H1 (cell line): ENCODE results near the gene BCAS2. TPM values are rescaled to one million over a fixed set of nuclear protein-coding genes. Genes with fewer than 3 reads are reported as not detected.

ENCODE experiments used
- CTCF ChIA-PET: fragments of 300-600 bp; sonication (Branson Sonifier 250); formaldehyde crosslinking; loops from one replicate; lab custom pipeline; 2021; ENCODE audit not compliant: partially characterized antibody; lab: Charles Lee
- POLR2A ChIA-PET: fragments of 300-600 bp; sonication (Branson Sonifier 250); formaldehyde crosslinking; loops from one replicate; lab custom pipeline; 2021; ENCODE audit warnings: inconsistent platforms; ENCODE audit not compliant: partially characterized antibody; lab: Charles Lee
- DNase-seq, 2 experiments: peaks; one replicate each; pipeline versions ENCODE4 v3.0.0 to v3.0.0-alpha.2; 2010 to 2022; ENCODE audit warnings: low spot score in 2 of 2, low read depth in 1 of 2, mixed read lengths in 1 of 2
- FAIRE-seq: peaks from 2 replicates; lab custom pipeline; 2011; peaks lifted over from hg19 to GRCh38; lab: Jason Lieb, UNC
- H2AFZ ChIP-seq: 2 replicates; pipeline ENCODE4 v1.8.1; 2012; ENCODE audit warnings: low read length, inconsistent platforms
- H2AK5ac ChIP-seq: 2 replicates; pipeline ENCODE4 v1.6.1; 2013; ENCODE audit warnings: low read depth, low read length
- H2BK120ac ChIP-seq: replicated peaks from 2 replicates; pipeline ENCODE3; 2013; ENCODE audit warnings: low read depth, low read length, inconsistent platforms
- H2BK12ac ChIP-seq: 2 replicates; pipeline ENCODE4 v1.6.1; 2013; ENCODE audit warnings: low read depth, low read length
- H2BK15ac ChIP-seq: 2 replicates; pipeline ENCODE4 v1.6.1; 2013; ENCODE audit warnings: low read length
- H2BK20ac ChIP-seq: 2 replicates; pipeline ENCODE4 v1.6.1; 2013; ENCODE audit warnings: low read length
- H2BK5ac ChIP-seq: 2 replicates; pipeline ENCODE4 v1.6.1; 2013; ENCODE audit warnings: low read depth, low read length
- H3K14ac ChIP-seq: 2 replicates; pipeline ENCODE4 v1.6.1; 2013; ENCODE audit warnings: inconsistent platforms; ENCODE audit not compliant: insufficient read length
- H3K18ac ChIP-seq: 2 replicates; pipeline ENCODE4 v1.6.1; 2013; ENCODE audit warnings: low read length; ENCODE audit errors: extremely low read depth
- H3K23ac ChIP-seq: 2 replicates; pipeline ENCODE4 v1.6.1; 2013; ENCODE audit warnings: inconsistent platforms; ENCODE audit not compliant: insufficient read length
- H3K23me2 ChIP-seq: 2 replicates; pipeline ENCODE4 v1.6.1; 2013; ENCODE audit warnings: low read depth, low read length
- H3K27ac ChIP-seq: 2 replicates; pipeline ENCODE4 v1.6.1; 2011; ENCODE audit warnings: low read depth, low read length, inconsistent platforms
- H3K27me3 ChIP-seq, 4 experiments: replicated peaks in 1 of 4; 1 replicate in 1 of 4; 2 replicates in 3 of 4; pipeline versions ENCODE4 v1.6.1 to v1.8.1; 2011 to 2013; ENCODE audit warnings: low read length in 3 of 4, mild to moderate bottlenecking in 3 of 4, inconsistent platforms in 2 of 4, mixed read lengths in 2 of 4, moderate library complexity in 1 of 4; ENCODE audit not compliant: control insufficient read depth in 3 of 4, insufficient read depth in 3 of 4; ENCODE audit errors: extremely low read depth in 1 of 4
- H3K36me3 ChIP-seq, 4 experiments: 2 replicates each; pipeline versions ENCODE4 v1.6.1 to v1.8.1; 2011 to 2013; ENCODE audit warnings: mild to moderate bottlenecking in 4 of 4, low read length in 3 of 4, moderate library complexity in 2 of 4, control low read depth in 1 of 4, inconsistent platforms in 1 of 4; ENCODE audit not compliant: insufficient read depth in 4 of 4, control insufficient read depth in 2 of 4
- H3K4ac ChIP-seq: replicated peaks from 2 replicates; pipeline ENCODE3; 2013; ENCODE audit warnings: low read length, low read depth, mixed read lengths, inconsistent platforms; ENCODE audit not compliant: insufficient read length
- H3K4me1 ChIP-seq, 4 experiments: replicated peaks in 1 of 4; 1 replicate in 1 of 4; 2 replicates in 3 of 4; pipeline versions ENCODE4 v1.6.1 to v1.8.1; 2011 to 2013; ENCODE audit warnings: low read length in 3 of 4, inconsistent platforms in 2 of 4, mixed read lengths in 1 of 4; ENCODE audit not compliant: insufficient read depth in 4 of 4, control insufficient read depth in 3 of 4
- H3K4me2 ChIP-seq, 2 experiments: 2 replicates each; pipeline versions ENCODE4 v1.6.1 to v1.8.1; 2011 to 2013; ENCODE audit warnings: low read depth in 2 of 2, low read length in 2 of 2, control low read depth in 1 of 2, inconsistent platforms in 1 of 2, mild to moderate bottlenecking in 1 of 2; ENCODE audit not compliant: insufficient read depth in 1 of 2
- H3K4me3 ChIP-seq, 4 experiments: fragments of 200-600, 300-600 bp in 1 of 4; sonication (generic), shearing (Covaris generic), sonication (Bioruptor Twin) in 1 of 4; 2 replicates each; pipeline versions ENCODE4 v1.5.1 to v1.8.1; 2011 to 2016; ENCODE audit warnings: low read length in 4 of 4, low read depth in 3 of 4, control low read depth in 2 of 4, inconsistent platforms in 2 of 4, mild to moderate bottlenecking in 2 of 4, mixed read lengths in 1 of 4, moderate library complexity in 1 of 4; ENCODE audit not compliant: insufficient read depth in 2 of 4; ENCODE audit errors: extremely low read depth in 1 of 4
- H3K56ac ChIP-seq: replicated peaks from 2 replicates; pipeline ENCODE3; 2013; ENCODE audit warnings: low read depth, mild to moderate bottlenecking, mixed read lengths, low read length, inconsistent platforms; ENCODE audit not compliant: insufficient read length
- H3K79me1 ChIP-seq: 2 replicates; pipeline ENCODE4 v1.6.1; 2013; ENCODE audit warnings: low read depth, low read length, control low read depth
- H3K79me2 ChIP-seq, 2 experiments: 2 replicates each; pipeline versions ENCODE4 v1.6.1 to v1.8.1; 2012 to 2013; ENCODE audit warnings: low read length in 2 of 2, mild to moderate bottlenecking in 2 of 2, inconsistent platforms in 1 of 2; ENCODE audit not compliant: insufficient read depth in 2 of 2, control insufficient read depth in 1 of 2
- H3K9ac ChIP-seq, 4 experiments: replicated peaks in 1 of 4; 1 replicate in 1 of 4; 2 replicates in 3 of 4; pipeline versions ENCODE4 v1.6.1 to v1.8.1; 2011 to 2013; ENCODE audit warnings: low read depth in 3 of 4, low read length in 3 of 4, control low read depth in 2 of 4, mild to moderate bottlenecking in 2 of 4, moderate library complexity in 2 of 4, inconsistent platforms in 1 of 4; ENCODE audit errors: extremely low read depth in 1 of 4
- H3K9me3 ChIP-seq, 2 experiments: 2 replicates each; pipeline versions ENCODE4 v1.6.1 to v1.8.1; 2012 to 2013; ENCODE audit warnings: mild to moderate bottlenecking in 2 of 2, moderate library complexity in 2 of 2, control low read depth in 1 of 2, inconsistent platforms in 1 of 2, low read depth in 1 of 2, low read length in 1 of 2, mixed read lengths in 1 of 2; ENCODE audit not compliant: insufficient read depth in 2 of 2
- H4K20me1 ChIP-seq, 2 experiments: replicated peaks in 1 of 2; 2 replicates each; pipeline versions ENCODE3 to v1.8.1; 2011 to 2013; ENCODE audit warnings: inconsistent platforms in 2 of 2, low read length in 2 of 2, mild to moderate bottlenecking in 1 of 2; ENCODE audit not compliant: insufficient read depth in 2 of 2, control insufficient read depth in 1 of 2
- H4K5ac ChIP-seq: 2 replicates; pipeline ENCODE4 v1.6.1; 2013; ENCODE audit warnings: low read length, low read depth, mixed read lengths, inconsistent platforms; ENCODE audit not compliant: insufficient read length
- H4K8ac ChIP-seq: 2 replicates; pipeline ENCODE4 v1.8.0; 2013; ENCODE audit warnings: mild to moderate bottlenecking, moderate library complexity, low read length, inconsistent platforms; ENCODE audit not compliant: insufficient read depth; ENCODE audit errors: extremely low read depth
- H4K91ac ChIP-seq: replicated peaks from 2 replicates; pipeline ENCODE3; 2013; ENCODE audit warnings: low read length, mixed read lengths, inconsistent platforms; ENCODE audit not compliant: insufficient read length
- CTBP2 ChIP-seq: IDR thresholded peaks from 2 replicates; pipeline ENCODE4 v1.7.0; 2011; ENCODE audit warnings: borderline replicate concordance, mild to moderate bottlenecking, moderate library complexity, mixed read lengths, low read length; ENCODE audit not compliant: insufficient read depth, insufficient read length
- GTF2F1 ChIP-seq: IDR thresholded peaks from 2 replicates; pipeline ENCODE4 v1.6.1; 2012; ENCODE audit warnings: low read depth, low read length, improper control_type of control experiment, borderline replicate concordance
- MAFK ChIP-seq: IDR thresholded peaks from 2 replicates; pipeline ENCODE4 v1.6.1; 2012; ENCODE audit warnings: low read depth, mild to moderate bottlenecking, improper control_type of control experiment, low read length
- MAX ChIP-seq: IDR thresholded peaks from 2 replicates; pipeline ENCODE4 v1.6.1; 2012; ENCODE audit warnings: inconsistent platforms
- RBBP5 ChIP-seq: IDR thresholded peaks from 2 replicates; pipeline ENCODE4 v1.7.1; 2012; ENCODE audit warnings: low read depth, mild to moderate bottlenecking, inconsistent platforms, low read length, moderate library complexity, borderline replicate concordance
- RXRA ChIP-seq: IDR thresholded peaks from 2 replicates; pipeline ENCODE4 v1.6.1; 2011; ENCODE audit warnings: low read depth, mild to moderate bottlenecking, low read length, moderate library complexity; ENCODE audit not compliant: insufficient read depth
- SIRT6 ChIP-seq: IDR thresholded peaks from one replicate; pipeline ENCODE4 v1.7.1; 2012; ENCODE audit warnings: low read length, inconsistent platforms
- SIX5 ChIP-seq: IDR thresholded peaks from 2 replicates; pipeline ENCODE4 v1.6.1; 2011; ENCODE audit warnings: mild to moderate bottlenecking, low read depth, low read length
- USF2 ChIP-seq: IDR thresholded peaks from 2 replicates; pipeline ENCODE4 v1.6.1; 2011; ENCODE audit warnings: low read length, improper control_type of control experiment
- WGBS, 2 experiments: shearing (Covaris generic) in 1 of 2; methylation state at CpG; one replicate each; pipeline versions ENCODE4 v1.1.6 to v1.1.7; 2013 to 2015; ENCODE audit warnings: low lambda C conversion rate in 2 of 2, mixed read lengths in 2 of 2, inconsistent platforms in 1 of 2, low coverage in 1 of 2, missing lambda C conversion rate in 1 of 2; ENCODE audit not compliant: insufficient replicate concordance in 2 of 2, insufficient coverage in 1 of 2, insufficient read length in 1 of 2; ENCODE audit errors: extremely low coverage in 1 of 2, missing lambda C conversion rate in 1 of 2; 5-methylcytosine and 5-hydroxymethylcytosine counted together
- polyA plus RNA-seq, 7 experiments: library from polyadenylated mRNA; depleted of rRNA in 3 of 7; stranded (reverse) in 5 of 7; unstranded in 2 of 7; fragments of >200 nt in 5 of 7; fragments of 200-250 nt in 2 of 7; gene quantifications; 1 replicate in 5 of 7; 2 replicates in 1 of 7; 4 replicates in 1 of 7; pipeline versions ENCODE4 v1.2.1 to v1.2.3, GENCODE V29; 2011 to 2013; ENCODE audit warnings: missing spikeins in 2 of 7, mixed read lengths in 2 of 7
- total RNA-seq: library from RNA; stranded (reverse); fragmentation: NEBNext Ultra II Directional; extraction: Animal tissue kit (Norgen Biotek cat#: 25700); gene quantifications from 2 replicates; pipeline ENCODE4 v1.2.1, GENCODE V29; 2021

Gene BCAS2
- total and polyA plus RNA-seq, 2 of the 8 experiments (the other 6 are each of a cell fraction or from before 2014, with no cell fraction given): 18.0 to 52.2 TPM

- H3K4me1 ChIP-seq: no peaks in the 10 kb centered on the region
- H3K79me2 ChIP-seq: no peaks in the 10 kb centered on the region
- no peak overlapping the region for H2AFZ ChIP-seq
- DNase-seq (no peak), FAIRE-seq (no peak)
- no peak overlapping the region for H2BK5ac ChIP-seq
- H2BK20ac ChIP-seq: no peak overlapping the region
- H4K8ac ChIP-seq: no peak overlapping the region
- POLR2A ChIA-PET: no interaction called here
- no peak overlapping the region for H3K9ac ChIP-seq
- no peak overlapping the region for H3K4me3 ChIP-seq
- H3K18ac ChIP-seq: no peak overlapping the region
- no peak overlapping the region for H3K14ac ChIP-seq
- no peak overlapping the region for H2BK12ac ChIP-seq
- H3K9me3 ChIP-seq: no peaks in the 10 kb centered on the region
- no peak overlapping the region for H4K91ac ChIP-seq
- H3K27me3 ChIP-seq: no peaks in the 10 kb centered on the region
- CTCF ChIA-PET: no interaction called here
- H4K5ac ChIP-seq: no peak overlapping the region
- no peak overlapping the region for H3K56ac ChIP-seq
- 87% methylated on average over 7 of the region's 7 CpGs; no CpG with 5 or more reads in 1 of the 2 experiments for WGBS, 2 experiments
- no peak overlapping the region for H3K4ac ChIP-seq
- H3K23ac ChIP-seq: no peak overlapping the region
- no peak overlapping the region for H2AK5ac ChIP-seq
- no peaks in the 10 kb centered on the region for H3K36me3 ChIP-seq
- no peaks in the 10 kb centered on the region for H3K79me1 ChIP-seq
- H2BK120ac ChIP-seq: no peak overlapping the region
- H3K23me2 ChIP-seq: no peaks in the 10 kb centered on the region
- H3K27ac ChIP-seq: no peak overlapping the region
- H3K4me2 ChIP-seq: no peak overlapping the region
- H2BK15ac ChIP-seq: no peak overlapping the region
- no peaks in the 10 kb centered on the region for H4K20me1 ChIP-seq
- TF ChIP-seq MAX (no peak), MAFK (no peak), SIX5 (no peak), RXRA (no peak), RBBP5 (no peak), CTBP2 (no peak), USF2 (no peak), SIRT6 (no peak), GTF2F1 (no peak)
Measured at GRCh38 chr1:114536043-114536442, 45.4 kb downstream of the BCAS2 start.
